Stomach (tissue), 9 donors: ENCODE measurements around the gene NISCH. TPM values are rescaled to one million over a fixed set of nuclear protein-coding genes. Genes with fewer than 3 reads are reported as not detected.

Experiments
- DNase-seq, 2 donors: peaks; one replicate each; pipeline versions ENCODE4 v3.0.0 to v3.0.0-alpha.2; 2013 to 2019
- H3K27ac ChIP-seq, 5 donors: fragments of 200-600 bp in 4 of 5; sonication (generic) in 4 of 5; one replicate each; pipeline ENCODE4 v1.5.1; 2013 to 2019; ENCODE audit warnings: mild to moderate bottlenecking in 1 of 5, moderate library complexity in 1 of 5
- H3K27me3 ChIP-seq, 3 donors: fragments of 200-600 bp; sonication (generic); one replicate each; pipeline ENCODE4 v1.5.1; 2017 to 2019; ENCODE audit warnings: mixed run types in 1 of 3
- H3K36me3 ChIP-seq, 4 donors: fragments of 200-600 bp; sonication (generic); 1 replicate in 3 of 4; 2 replicates in 1 of 4; pipeline ENCODE4 v1.5.1; 2016 to 2019
- H3K4me1 ChIP-seq, 4 donors: fragments of 200-600 bp; sonication (generic); one replicate each; pipeline ENCODE4 v1.5.1; 2016 to 2019
- H3K4me3 ChIP-seq, 4 donors: fragments of 200-600 bp; sonication (generic) in 3 of 4; one replicate each; pipeline ENCODE4 v1.5.1; 2016 to 2019; ENCODE audit warnings: mild to moderate bottlenecking in 1 of 4
- H3K9me3 ChIP-seq, 4 donors: fragments of 200-600 bp; sonication (generic); one replicate each; pipeline ENCODE4 v1.5.1; 2016 to 2019
- CTCF ChIP-seq, 7 experiments: fragments of 450-650 bp in 4 of 7; fragments of 200-600 bp in 3 of 7; sonication (generic) in 3 of 7; IDR thresholded peaks; one replicate each; pipeline ENCODE4 v1.5.1; 2016 to 2019; ENCODE audit warnings: antibody characterized with exemption in 7 of 7, control low read depth in 2 of 7, mild to moderate bottlenecking in 1 of 7
- EP300 ChIP-seq: sonication (generic); formaldehyde crosslinking; IDR thresholded peaks from one replicate; pipeline ENCODE4 v1.6.1; 2017; ENCODE audit warnings: antibody characterized with exemption
- POLR2A ChIP-seq, 4 donors: fragments of 450-650 bp; IDR thresholded peaks; one replicate each; pipeline ENCODE4 v1.6.1; 2016; ENCODE audit warnings: antibody characterized with exemption in 4 of 4, control low read depth in 2 of 4, mild to moderate bottlenecking in 1 of 4, moderate library complexity in 1 of 4
- POLR2AphosphoS5 ChIP-seq, 3 donors: sonication (generic); formaldehyde crosslinking; IDR thresholded peaks; one replicate each; pipeline ENCODE4 v1.6.1; 2016; ENCODE audit warnings: antibody characterized with exemption in 3 of 3
- WGBS, 5 donors: extraction: QIAGEN DNeasy Blood & Tissue Kit in 3 of 5; methylation state at CpG; one replicate each; pipeline versions ENCODE4 v1.1.5 to v1.1.7; 2013 to 2018; 5-methylcytosine and 5-hydroxymethylcytosine counted together
- intact Hi-C: fragments of 100-400 bp; cut with DNase I; formaldehyde crosslinking; loops from one replicate; pipeline ENCODE4 v1.15.1; 2023; ENCODE audit warnings: low total_unique reads
- polyA plus RNA-seq, 3 donors: library from polyadenylated mRNA; stranded (reverse); fragments of 200-250 nt; gene quantifications; one replicate each; pipeline ENCODE4 v1.2.3, GENCODE V29; 2013
- total RNA-seq, 5 donors: library from RNA; depleted of rRNA; stranded (reverse); fragments of >200 nt; gene quantifications; one replicate each; pipeline versions ENCODE4 v1.1.0 to v1.2.3, GENCODE V29; 2014 to 2016
- donor health status: healthy with polysubstance abuse.
- donor health status: Bipolar disorder and iron deficiency.
- donor health status: healthy.

The NISCH gene
- total and polyA plus RNA-seq, 8 donors = 18.3 to 456 (median 69.9) TPM

GRCh38 chr3:52528586-52529375 is 73.4 kb downstream of the NISCH start:
- WGBS, 5 donors = 89 to 93% (median 92%) methylated on average over 20 to 25 of the region's 25 CpGs
- peak in 1 of 2 donors; percentile 7 for DNase-seq
- Histone ChIP-seq H3K27me3 (peaks cover 0 to 7% (median 0%) of the 10 kb centered on the region in 3 donors), H3K9me3 (no peaks in the 10 kb centered on the region), H3K4me3 (no peak overlapping the region), H3K4me1 (peaks cover 14 to 53% (median 32%) of the 10 kb centered on the region in 4 donors), H3K36me3 (peaks cover 0 to 45% (median 38%) of the 10 kb centered on the region in 4 donors), H3K27ac (no peak overlapping the region)
- no peak for TF ChIP-seq POLR2AphosphoS5 (IDR thresholded peaks at IDR 0.05)
- TF ChIP-seq POLR2A (IDR thresholded peaks at IDR 0.05) = no peak
- TF ChIP-seq CTCF (IDR thresholded peaks at IDR 0.05) = no peak
- no peak for TF ChIP-seq EP300
- intact Hi-C loops = no loop called here

- no peaks in the 10 kb centered on the region for H3K9me3 ChIP-seq
- peaks cover 0 to 36% (median 29%) of the 10 kb centered on the region in 4 donors for H3K36me3 ChIP-seq
- peak overlapping the region in 2 of 5 donors; percentile 1 to 25 for H3K27ac ChIP-seq
- DNase-seq = peak; percentile 23 to 67
- 74 to 84% (median 77%) methylated on average over 11 to 12 of the region's 12 CpGs for WGBS, 5 donors
- peaks cover 20 to 56% (median 37%) of the 10 kb centered on the region in 4 donors for H3K4me1 ChIP-seq
- no peak for TF ChIP-seq POLR2AphosphoS5 (IDR thresholded peaks at IDR 0.05)
- TF ChIP-seq POLR2A (IDR thresholded peaks at IDR 0.05) = no peak
- TF ChIP-seq EP300 = no peak
- TF ChIP-seq CTCF (IDR thresholded peaks at IDR 0.05) = no peak
- no peak overlapping the region for H3K4me3 ChIP-seq
- intact Hi-C loops = no loop called here
- peaks cover 0 to 13% (median 0%) of the 10 kb centered on the region in 3 donors for H3K27me3 ChIP-seq
These were observed 74.3 kb downstream of the NISCH start for GRCh38 chr3:52529376-52530333.

GRCh38 chr3:52530918-52531826 is 75.8 kb downstream of the NISCH start:
- peak; percentile 7 to 19 for DNase-seq
- Histone ChIP-seq H3K9me3 (no peaks in the 10 kb centered on the region), H3K4me3 (no peak overlapping the region), H3K36me3 (peaks cover 0 to 26% (median 24%) of the 10 kb centered on the region in 4 donors), H3K27ac (peak overlapping the region in 3 of 5 donors; percentile 8 to 25 (median 18)), H3K4me1 (peaks cover 21 to 59% (median 39%) of the 10 kb centered on the region in 4 donors), H3K27me3 (peaks cover 0 to 13% (median 0%) of the 10 kb centered on the region in 3 donors)
- intact Hi-C loops = no loop called here
- TF ChIP-seq EP300 = no peak
- 79 to 90% (median 81%) methylated on average over 3 to 10 of the region's 10 CpGs for WGBS, 5 donors

GRCh38 chr3:52531860-52532516 is 76.6 kb downstream of the NISCH start:
- peaks cover 0 to 13% (median 0%) of the 10 kb centered on the region in 3 donors for H3K27me3 ChIP-seq
- 79 to 91% (median 88%) methylated on average over 13 to 14 of the region's 14 CpGs for WGBS, 5 donors
- peaks cover 21 to 60% (median 43%) of the 10 kb centered on the region in 4 donors for H3K4me1 ChIP-seq
- DNase-seq = peak; percentile 13 to 25
- no peak for TF ChIP-seq EP300
- TF ChIP-seq CTCF (IDR thresholded peaks at IDR 0.05) = no peak
- TF ChIP-seq POLR2A (IDR thresholded peaks at IDR 0.05) = no peak
- peaks cover 0 to 23% (median 21%) of the 10 kb centered on the region in 4 donors for H3K36me3 ChIP-seq
- H3K9me3 ChIP-seq = no peaks in the 10 kb centered on the region
- peak overlapping the region in 4 of 5 donors; percentile 25 to 76 (median 72) for H3K27ac ChIP-seq
- intact Hi-C loops = no loop called here
- peak overlapping the region in 3 of 4 donors; percentile 64 to 77 (median 65) for H3K4me3 ChIP-seq
